Measurements from ENCODE around the gene FZR1.

- TF ChIP-seq CTCF (IDR thresholded peaks at IDR 0.05 in 4 of 5, conservative IDR thresholded peaks at IDR 0.05 in 1 of 5) (no peak), POLR2A (IDR thresholded peaks at IDR 0.05) (no peak)
Measured at GRCh38 chr19:3534375-3535234, 28.5 kb downstream of the FZR1 start.

Measured in gastrocnemius medialis (tissue), 4 donors.